ENCODE data around the gene PHF13.

- TF ChIP-seq CTCF (IDR thresholded peaks at IDR 0.05; ENCODE audit: low read length) (no peak), EZH2 (IDR thresholded peaks at IDR 0.05; ENCODE audit: borderline replicate concordance, low read length) (no peak)
These were observed 31.8 kb upstream of the PHF13 start for GRCh38 chr1:6581561-6582305.

Data from OCI-LY1 (cell line).